Vagina (tissue), 2 donors: Measurements from ENCODE around the gene MAPK11. TPM values are rescaled to one million over a fixed set of nuclear protein-coding genes. Genes with fewer than 3 reads are reported as not detected.

Experiments used
- DNase-seq, 2 donors: peaks; one replicate each; pipeline ENCODE4 v3.0.0-alpha.2; 2017; ENCODE audit errors: extremely low spot score in 2 of 2
- H3K27ac ChIP-seq: fragments of 200-600 bp; sonication (generic); one replicate; pipeline ENCODE4 v1.5.1; 2019
- H3K27me3 ChIP-seq: fragments of 200-600 bp; sonication (generic); one replicate; pipeline ENCODE4 v1.5.1; 2019
- H3K36me3 ChIP-seq, 2 donors: fragments of 200-600 bp; sonication (generic); one replicate each; pipeline ENCODE4 v1.5.1; 2017 to 2019
- H3K4me1 ChIP-seq: fragments of 200-600 bp; sonication (generic); one replicate; pipeline ENCODE4 v1.5.1; 2019
- H3K4me3 ChIP-seq, 2 donors: fragments of 200-600 bp; sonication (generic); 1 replicate in 1 of 2; 2 replicates in 1 of 2; pipeline ENCODE4 v1.5.1; 2016 to 2019
- H3K9me3 ChIP-seq: fragments of 200-600 bp; sonication (generic); one replicate; pipeline ENCODE4 v1.5.1; 2019
- CTCF ChIP-seq, 3 experiments: fragments of 450-650 bp in 2 of 3; fragments of 200-600 bp in 1 of 3; sonication (generic) in 1 of 3; IDR thresholded peaks; one replicate each; pipeline ENCODE4 v1.5.1; 2017 to 2019; ENCODE audit warnings: antibody characterized with exemption in 3 of 3, mild to moderate bottlenecking in 2 of 3, moderate library complexity in 2 of 3
- POLR2A ChIP-seq, 2 donors: fragments of 450-650 bp; IDR thresholded peaks; one replicate each; pipeline ENCODE4 v1.6.1; 2017; ENCODE audit warnings: antibody characterized with exemption in 2 of 2, mild to moderate bottlenecking in 2 of 2, moderate library complexity in 2 of 2
- POLR2AphosphoS5 ChIP-seq, 2 donors: sonication (generic); formaldehyde crosslinking; IDR thresholded peaks; one replicate each; pipeline ENCODE4 v1.9.0; 2017; ENCODE audit warnings: antibody characterized with exemption in 2 of 2, mild to moderate bottlenecking in 2 of 2, low read depth in 1 of 2; ENCODE audit not compliant: insufficient read depth in 1 of 2
- intact Hi-C: fragments of 100-400 bp; cut with DNase I; formaldehyde crosslinking; loops from one replicate; pipeline ENCODE4 v1.15.1; 2023
- total RNA-seq: library from RNA; depleted of rRNA; stranded (reverse); fragments of >200 nt; gene quantifications from one replicate; pipeline ENCODE4 v1.2.3, GENCODE V29; 2016

MAPK11 gene
- total RNA-seq, 1 donor from 2014 or later = 7.4 TPM

GRCh38 chr22:50253046-50253915 lies 16.9 kb downstream of the MAPK11 start:
- intact Hi-C loops = loop anchor here (5.0 kb wide), 2 partner anchors 74 to 89 kb away; partner anchors contain the start of genes DENND6B and PPP6R2

GRCh38 chr22:50252082-50253045 lies 17.8 kb downstream of the MAPK11 start:
- peak overlapping the region; percentile 60 to 88 for H3K4me3 ChIP-seq
- intact Hi-C loops = loop anchor here (5.0 kb wide), 2 partner anchors 75 to 90 kb away; partner anchors contain the start of genes DENND6B and PPP6R2

More at GRCh38 chr22:50253046-50253915, 16.9 kb downstream of the MAPK11 start:
- Histone ChIP-seq H3K4me3 (no peak overlapping the region), H3K27me3 (no peaks in the 10 kb centered on the region), H3K36me3 (no peaks in the 10 kb centered on the region), H3K27ac (no peak overlapping the region), H3K9me3 (no peaks in the 10 kb centered on the region), H3K4me1 (peaks cover 35% of the 10 kb centered on the region)
- DNase-seq = no peak
- TF ChIP-seq CTCF (IDR thresholded peaks at IDR 0.05) (no peak), POLR2AphosphoS5 (IDR thresholded peaks at IDR 0.05; ENCODE audit: insufficient read depth in 1 of 2, low read depth in 1 of 2) (no peak), POLR2A (IDR thresholded peaks at IDR 0.05) (no peak)

GRCh38 chr22:50251477-50252081 lies 18.6 kb downstream of the MAPK11 start:
- TF ChIP-seq CTCF (IDR thresholded peaks at IDR 0.05) = no peak
- Histone ChIP-seq H3K36me3 (peaks cover 0 to 1% of the 10 kb centered on the region in 2 donors), H3K4me1 (peaks cover 43% of the 10 kb centered on the region), H3K9me3 (no peaks in the 10 kb centered on the region), H3K27me3 (no peaks in the 10 kb centered on the region), H3K27ac (peak overlapping the region; percentile 79), H3K4me3 (peak overlapping the region; percentile 60 to 88)
- intact Hi-C loops = loop anchor here (5.0 kb wide), 2 partner anchors 76 to 91 kb away; partner anchors contain the start of genes DENND6B and PPP6R2
- DNase-seq = no peak

More at GRCh38 chr22:50252082-50253045, 17.8 kb downstream of the MAPK11 start:
- H3K27me3 ChIP-seq = no peaks in the 10 kb centered on the region
- no peaks in the 10 kb centered on the region for H3K36me3 ChIP-seq
- DNase-seq = no peak
- no peaks in the 10 kb centered on the region for H3K9me3 ChIP-seq
- TF ChIP-seq POLR2AphosphoS5 (IDR thresholded peaks at IDR 0.05; ENCODE audit: insufficient read depth in 1 of 2, low read depth in 1 of 2) = no peak
- peak; percentile 45 to 66 (median 65) for TF ChIP-seq CTCF (IDR thresholded peaks at IDR 0.05)
- H3K27ac ChIP-seq = peak overlapping the region; percentile 79
- peaks cover 43% of the 10 kb centered on the region for H3K4me1 ChIP-seq

- peaks cover 0 to 9% of the 10 kb centered on the region in 2 donors for H3K36me3 ChIP-seq
- H3K27ac ChIP-seq = peak within 1 kb of the TSS; percentile 79
- no peak for DNase-seq
- peak within 1 kb of the TSS; percentile 60 to 88 for H3K4me3 ChIP-seq
- peaks cover 50% of the 10 kb centered on the region for H3K4me1 ChIP-seq
- no peaks in the 10 kb centered on the region for H3K9me3 ChIP-seq
- no peaks in the 10 kb centered on the region for H3K27me3 ChIP-seq
- TF ChIP-seq POLR2A (IDR thresholded peaks at IDR 0.05) (no peak), CTCF (IDR thresholded peaks at IDR 0.05) (no peak), POLR2AphosphoS5 (IDR thresholded peaks at IDR 0.05; ENCODE audit: insufficient read depth in 1 of 2, low read depth in 1 of 2) (peak in 1 of 2 donors; percentile 46)
- intact Hi-C loops = loop anchor here (5.0 kb wide), 2 partner anchors 76 to 91 kb away; partner anchors contain the start of genes DENND6B and PPP6R2
These were observed 19.4 kb downstream of the MAPK11 start, which contains the start of gene HDAC10 for GRCh38 chr22:50250555-50251476. HDAC10 (minus strand) TSS chr22:50251265; CDS start chr22:50251032, 233 bp downstream.
